Loucy (cell line): ENCODE measurements around the gene PSD2.

Experiments used
- H2AFZ ChIP-seq: fragments of 200-600 bp; sonication (generic); 2 replicates; pipeline ENCODE4 v1.6.0; 2016; ENCODE audit warnings: antibody characterized with exemption, mild to moderate bottlenecking, low read length, moderate library complexity
- H3F3A ChIP-seq: fragments of 200-600 bp; 2 replicates; pipeline ENCODE4 v1.6.0; 2016; ENCODE audit warnings: antibody characterized with exemption, low read depth, mild to moderate bottlenecking
- H3K27me3 ChIP-seq: fragments of 200-600 bp; sonication (generic); 2 replicates; pipeline ENCODE4 v1.6.1; 2014; ENCODE audit warnings: low read length, mild to moderate bottlenecking; ENCODE audit not compliant: insufficient read depth, poor library complexity, severe bottlenecking
- H3K36me3 ChIP-seq: fragments of 200-600 bp; sonication (generic); 2 replicates; pipeline ENCODE4 v1.6.1; 2016; ENCODE audit warnings: low read length; ENCODE audit not compliant: insufficient read depth
- H3K4me1 ChIP-seq: fragments of 200-600 bp; sonication (generic); 2 replicates; pipeline ENCODE4 v1.5.1; 2014; ENCODE audit warnings: low read length, mild to moderate bottlenecking; ENCODE audit not compliant: insufficient read depth, poor library complexity, severe bottlenecking
- H3K4me2 ChIP-seq: fragments of 200-600 bp; sonication (generic); 2 replicates; pipeline ENCODE4 v1.6.0; 2014; ENCODE audit warnings: antibody characterized with exemption, low read length, low read depth, mild to moderate bottlenecking; ENCODE audit not compliant: poor library complexity, severe bottlenecking
- H3K4me3 ChIP-seq: fragments of 200-600 bp; sonication (generic); 2 replicates; pipeline ENCODE4 v1.5.1; 2014; ENCODE audit warnings: low read length, mild to moderate bottlenecking, mixed read lengths; ENCODE audit not compliant: poor library complexity, severe bottlenecking
- H3K79me2 ChIP-seq: fragments of 200-600 bp; sonication (generic); 2 replicates; pipeline ENCODE4 v1.6.1; 2014; ENCODE audit warnings: low read length; ENCODE audit not compliant: insufficient read depth
- H3K9ac ChIP-seq: fragments of 200-600 bp; sonication (generic); 2 replicates; pipeline ENCODE4 v1.6.0; 2014; ENCODE audit warnings: mild to moderate bottlenecking, low read depth, low read length, moderate library complexity; ENCODE audit not compliant: poor library complexity, severe bottlenecking
- H3K9me2 ChIP-seq: fragments of 200-600 bp; sonication (generic); replicated peaks from 2 replicates; pipeline ENCODE4 v1.6.1; 2016; ENCODE audit warnings: low read depth, low read length, mixed read lengths
- H3K9me3 ChIP-seq: fragments of 200-600 bp; sonication (generic); 2 replicates; pipeline ENCODE4 v1.6.1; 2014; ENCODE audit warnings: mild to moderate bottlenecking, antibody characterized with exemption, low read length, low read depth; ENCODE audit not compliant: insufficient read depth
- H4K20me1 ChIP-seq: fragments of 200-600 bp; sonication (generic); 2 replicates; pipeline ENCODE4 v1.6.0; 2014; ENCODE audit warnings: antibody characterized with exemption, low read length, mild to moderate bottlenecking; ENCODE audit not compliant: insufficient read depth, poor library complexity, severe bottlenecking
- EZH2phosphoT487 ChIP-seq: fragments of 200-600 bp; IDR thresholded peaks from 2 replicates; pipeline ENCODE4 v1.6.1; 2018; ENCODE audit warnings: antibody characterized with exemption, mild to moderate bottlenecking, moderate library complexity, borderline replicate concordance
- TF ChIP-seq, protein P1 (sequence below): fragments of 200-600 bp; sonication (generic); conservative IDR thresholded peaks from 2 replicates; pipeline ENCODE4 v1.5.1; 2014; ENCODE audit warnings: mild to moderate bottlenecking, antibody characterized with exemption, low read length

The PSD2 gene

DNA sequence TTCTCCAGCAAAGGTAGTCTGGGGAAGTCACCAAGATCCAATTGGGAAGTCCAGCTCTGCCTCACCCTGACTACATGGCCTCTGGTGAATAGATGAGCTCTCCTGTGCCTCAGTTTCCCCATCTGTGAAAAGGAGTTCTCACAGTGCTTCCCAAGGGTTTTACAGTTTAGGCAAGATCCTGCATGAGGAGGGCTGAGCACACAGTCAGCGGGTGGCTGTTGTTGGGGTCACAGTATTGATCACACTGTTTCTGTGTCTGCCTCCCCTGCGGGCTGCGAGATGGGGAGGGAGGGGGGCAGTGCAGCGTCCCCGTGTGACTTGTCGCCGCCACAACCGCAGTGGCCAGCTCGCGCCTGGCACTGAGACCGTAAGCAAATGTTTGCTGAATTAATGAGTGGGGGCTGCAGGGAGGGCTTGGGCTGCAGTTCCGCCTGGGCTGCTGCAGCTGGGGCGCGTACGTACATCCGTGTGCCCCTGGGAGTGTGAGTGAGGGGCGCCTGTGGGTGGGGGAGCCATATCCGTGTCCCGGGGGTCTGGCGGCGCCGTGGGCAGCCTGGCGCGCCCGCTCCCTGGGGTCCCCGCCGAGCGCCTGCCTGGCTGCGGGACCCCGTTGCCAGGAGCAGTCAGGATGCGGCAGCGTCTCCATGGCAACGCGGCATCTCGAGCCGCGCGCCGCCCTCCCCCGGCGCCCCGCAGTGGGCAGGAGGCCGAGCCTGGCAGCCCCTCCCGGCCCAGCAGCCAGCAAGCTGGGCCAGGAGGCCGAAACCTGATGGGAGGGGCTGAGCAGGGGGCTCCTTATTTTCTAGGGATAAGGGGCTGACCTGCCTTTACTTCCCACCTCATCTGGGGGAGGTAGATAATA, 31.4 kb upstream of the PSD2 start:
- H3K4me1 ChIP-seq = peaks cover 5% of the 10 kb centered on the region
- H3K9ac ChIP-seq = no peak overlapping the region
- no peaks in the 10 kb centered on the region for H3K27me3 ChIP-seq
- no peaks in the 10 kb centered on the region for H3K9me3 ChIP-seq
- TF ChIP-seq, protein P1, sequence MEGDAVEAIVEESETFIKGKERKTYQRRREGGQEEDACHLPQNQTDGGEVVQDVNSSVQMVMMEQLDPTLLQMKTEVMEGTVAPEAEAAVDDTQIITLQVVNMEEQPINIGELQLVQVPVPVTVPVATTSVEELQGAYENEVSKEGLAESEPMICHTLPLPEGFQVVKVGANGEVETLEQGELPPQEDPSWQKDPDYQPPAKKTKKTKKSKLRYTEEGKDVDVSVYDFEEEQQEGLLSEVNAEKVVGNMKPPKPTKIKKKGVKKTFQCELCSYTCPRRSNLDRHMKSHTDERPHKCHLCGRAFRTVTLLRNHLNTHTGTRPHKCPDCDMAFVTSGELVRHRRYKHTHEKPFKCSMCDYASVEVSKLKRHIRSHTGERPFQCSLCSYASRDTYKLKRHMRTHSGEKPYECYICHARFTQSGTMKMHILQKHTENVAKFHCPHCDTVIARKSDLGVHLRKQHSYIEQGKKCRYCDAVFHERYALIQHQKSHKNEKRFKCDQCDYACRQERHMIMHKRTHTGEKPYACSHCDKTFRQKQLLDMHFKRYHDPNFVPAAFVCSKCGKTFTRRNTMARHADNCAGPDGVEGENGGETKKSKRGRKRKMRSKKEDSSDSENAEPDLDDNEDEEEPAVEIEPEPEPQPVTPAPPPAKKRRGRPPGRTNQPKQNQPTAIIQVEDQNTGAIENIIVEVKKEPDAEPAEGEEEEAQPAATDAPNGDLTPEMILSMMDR = no peak
- no peak for TF ChIP-seq EZH2phosphoT487
- H3K4me2 ChIP-seq = no peak overlapping the region
- H3K36me3 ChIP-seq = no peaks in the 10 kb centered on the region
- no peaks in the 10 kb centered on the region for H3F3A ChIP-seq
- H3K79me2 ChIP-seq = no peaks in the 10 kb centered on the region
- no peaks in the 10 kb centered on the region for H4K20me1 ChIP-seq
- no peaks in the 10 kb centered on the region for H3K9me2 ChIP-seq
- H2AFZ ChIP-seq = no peak overlapping the region
- H3K4me3 ChIP-seq = no peak overlapping the region

DNA sequence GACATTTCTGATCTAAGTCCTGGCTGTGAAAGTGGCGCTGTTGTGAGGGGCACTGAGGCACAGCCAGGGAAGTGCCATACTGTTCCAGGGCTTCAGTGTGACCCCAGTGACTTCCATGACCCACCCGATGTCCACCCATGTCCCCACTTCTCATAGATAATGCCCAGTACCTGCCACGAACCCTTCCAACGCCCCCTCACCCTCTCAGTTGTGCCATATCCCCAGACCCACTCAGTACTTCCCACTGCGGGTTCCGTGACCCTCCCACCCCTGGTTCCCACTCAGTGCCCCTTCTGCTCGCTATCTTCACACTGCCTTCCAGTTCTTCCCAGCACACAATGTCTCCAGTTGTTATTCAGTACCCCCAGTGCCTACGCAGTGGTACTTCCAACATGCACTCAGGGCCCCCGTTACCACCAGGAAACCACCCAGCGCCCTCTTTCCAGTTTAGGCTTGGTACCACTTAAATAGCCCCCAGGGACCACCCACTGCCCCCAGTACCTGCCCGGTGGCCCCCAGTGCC, 30.7 kb upstream of the PSD2 start:
- Histone ChIP-seq H3K4me2 (peak overlapping the region; percentile 42), H3K9me2 (no peaks in the 10 kb centered on the region), H3F3A (no peaks in the 10 kb centered on the region), H4K20me1 (no peaks in the 10 kb centered on the region), H3K9me3 (no peaks in the 10 kb centered on the region), H2AFZ (0 out of 2 replicates have a peak overlapping the region, but pooled peaks have one; percentile 91), H3K36me3 (no peaks in the 10 kb centered on the region), H3K9ac (no peak overlapping the region), H3K4me3 (peak overlapping the region; percentile 75), H3K27me3 (no peaks in the 10 kb centered on the region), H3K4me1 (peaks cover 5% of the 10 kb centered on the region), H3K79me2 (no peaks in the 10 kb centered on the region)
- no peak for TF ChIP-seq EZH2phosphoT487
- TF ChIP-seq, protein P1 = no peak

DNA sequence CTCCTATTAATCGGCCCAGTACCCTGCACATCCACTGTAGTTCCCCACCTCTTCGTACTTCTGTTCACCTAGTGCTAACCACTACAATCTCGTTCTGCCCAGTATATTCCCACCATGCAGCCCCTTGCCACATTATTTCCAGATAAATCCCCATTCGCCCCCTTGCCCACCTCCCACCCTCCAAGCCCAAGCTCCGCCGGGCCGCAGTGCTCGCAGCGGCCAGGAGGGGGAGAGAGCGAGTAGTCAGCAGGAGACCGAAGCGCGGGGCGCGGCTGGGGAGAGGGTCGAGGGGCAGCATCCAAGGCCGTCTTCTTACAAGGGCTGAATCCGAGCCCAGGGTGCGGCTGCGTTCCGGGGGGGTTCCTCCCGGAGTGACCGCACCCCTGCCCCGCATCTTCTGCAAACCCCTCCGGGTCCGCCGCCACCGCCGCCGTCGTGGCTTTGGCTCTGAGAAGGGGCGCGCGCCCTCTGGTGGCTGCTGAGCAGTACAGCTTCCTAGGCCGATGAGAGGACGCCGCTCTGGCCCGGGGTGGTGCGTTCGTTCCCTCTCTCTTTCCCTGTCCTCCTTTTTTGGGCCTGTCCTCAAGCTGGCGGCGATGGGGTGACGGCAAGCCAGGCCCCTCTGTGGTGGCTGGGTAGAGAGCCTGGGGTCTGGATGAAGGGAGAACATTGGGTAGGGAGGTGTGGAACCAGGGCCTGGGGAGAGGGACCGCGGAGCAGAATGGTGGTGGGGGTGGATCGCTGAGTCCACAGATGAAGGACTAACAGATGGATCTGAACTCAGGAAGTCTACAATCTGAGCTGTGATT, 30.0 kb upstream of the PSD2 start:
- Histone ChIP-seq H4K20me1 (no peaks in the 10 kb centered on the region), H3K4me1 (peaks cover 5% of the 10 kb centered on the region), H3K9me2 (no peaks in the 10 kb centered on the region), H3K36me3 (no peaks in the 10 kb centered on the region), H3K9me3 (no peaks in the 10 kb centered on the region), H3K4me3 (peak overlapping the region; percentile 75), H3K79me2 (no peaks in the 10 kb centered on the region), H2AFZ (peak overlapping the region; percentile 91), H3F3A (no peaks in the 10 kb centered on the region), H3K27me3 (no peaks in the 10 kb centered on the region), H3K9ac (peak overlapping the region; percentile 52), H3K4me2 (peak overlapping the region; percentile 42)
- TF ChIP-seq, protein P1 = peak; percentile 90
- TF ChIP-seq EZH2phosphoT487 = no peak
